GM19395 (cell line): ENCODE results near the gene C11orf91.
"Not testable (repeated sequence)": the region's sequence is repeated elsewhere in the genome, so short reads cannot be mapped to it uniquely, and the experiment has no call there.

Experiments used
- ATAC-seq: cut with Tn5 transposase; IDR thresholded peaks from one replicate; pipeline ENCODE4 v1.9.1; 2021; ENCODE audit warnings: mild to moderate bottlenecking, moderate library complexity; ENCODE audit not compliant: unreplicated experiment

Gene C11orf91

GRCh38 chr11:33700502-33701271 is at the start of gene C11orf91:
TSS of gene C11orf91 (minus strand) at chr11:33700826. CDS start at chr11:33700740, 86 bp downstream.
- ATAC-seq: peak; percentile 89

GRCh38 chr11:33747979-33748378 is 47.4 kb upstream of the C11orf91 start:
- no peak for ATAC-seq

- no peak for ATAC-seq
These were observed 42.7 kb upstream of the C11orf91 start for GRCh38 chr11:33743291-33743690.

- no peak for ATAC-seq
These were observed 41.7 kb upstream of the C11orf91 start for GRCh38 chr11:33742249-33742851.

- no peak for ATAC-seq
These were observed 41.2 kb upstream of the C11orf91 start for GRCh38 chr11:33741806-33742205.

GRCh38 chr11:33737362-33737821 is 36.8 kb upstream of the C11orf91 start:
- ATAC-seq: no peak

- peak; percentile 65 for ATAC-seq
These were observed 35.7 kb upstream of the C11orf91 start, which contains the start of gene CD59 for GRCh38 chr11:33736148-33736812. TSS of gene CD59 (minus strand) at chr11:33736423. CDS start at chr11:33722445, 13,978 bp downstream.

- ATAC-seq: peak; percentile 53
These were observed 34.9 kb upstream of the C11orf91 start for GRCh38 chr11:33735271-33736147.

- ATAC-seq: no peak
These were observed 34.0 kb upstream of the C11orf91 start for GRCh38 chr11:33734441-33735270.

- no peak for ATAC-seq
These were observed 33.4 kb upstream of the C11orf91 start for GRCh38 chr11:33733980-33734379.

- ATAC-seq: peak; percentile 32
These were observed 31.3 kb upstream of the C11orf91 start for GRCh38 chr11:33731723-33732531.

GRCh38 chr11:33730716-33731115 is 30.1 kb upstream of the C11orf91 start:
- no peak for ATAC-seq

GRCh38 chr11:33729072-33729664 is 28.5 kb upstream of the C11orf91 start:
- not testable (repeated sequence) for ATAC-seq

GRCh38 chr11:33727539-33727938 is 26.9 kb upstream of the C11orf91 start:
- ATAC-seq: not testable (repeated sequence)

- no peak for ATAC-seq
These were observed 24.9 kb upstream of the C11orf91 start for GRCh38 chr11:33725496-33725895.

GRCh38 chr11:33724644-33725035 is 24.0 kb upstream of the C11orf91 start:
- ATAC-seq: no peak

GRCh38 chr11:33723238-33723881 is 22.7 kb upstream of the C11orf91 start:
- ATAC-seq: peak; percentile 16
